Measurements from ENCODE around the gene VMP1.

DNA sequence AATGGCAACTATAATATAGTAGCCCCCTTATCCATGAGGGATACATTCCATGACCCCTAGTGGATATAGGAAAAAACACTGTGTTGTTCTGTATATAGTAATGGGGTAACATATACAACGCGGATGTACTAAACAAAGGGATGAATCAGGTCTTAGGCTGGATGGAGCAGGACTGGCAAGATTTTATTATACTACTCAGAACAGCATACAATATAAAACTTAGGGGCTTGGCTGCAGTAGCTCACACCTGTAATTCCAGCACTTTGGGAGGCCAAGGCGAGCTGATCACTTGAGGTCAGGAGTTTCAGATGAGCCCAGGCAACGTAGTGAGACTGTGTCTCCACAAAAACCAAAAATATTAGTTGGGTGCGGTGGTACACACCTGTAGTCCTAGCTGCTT lies 26.8 kb downstream of the VMP1 start:
- TF ChIP-seq EZH2 (IDR thresholded peaks at IDR 0.05; ENCODE audit: borderline replicate concordance, low read depth, low read length, severe bottlenecking) = no peak
- TF ChIP-seq, protein P1, sequence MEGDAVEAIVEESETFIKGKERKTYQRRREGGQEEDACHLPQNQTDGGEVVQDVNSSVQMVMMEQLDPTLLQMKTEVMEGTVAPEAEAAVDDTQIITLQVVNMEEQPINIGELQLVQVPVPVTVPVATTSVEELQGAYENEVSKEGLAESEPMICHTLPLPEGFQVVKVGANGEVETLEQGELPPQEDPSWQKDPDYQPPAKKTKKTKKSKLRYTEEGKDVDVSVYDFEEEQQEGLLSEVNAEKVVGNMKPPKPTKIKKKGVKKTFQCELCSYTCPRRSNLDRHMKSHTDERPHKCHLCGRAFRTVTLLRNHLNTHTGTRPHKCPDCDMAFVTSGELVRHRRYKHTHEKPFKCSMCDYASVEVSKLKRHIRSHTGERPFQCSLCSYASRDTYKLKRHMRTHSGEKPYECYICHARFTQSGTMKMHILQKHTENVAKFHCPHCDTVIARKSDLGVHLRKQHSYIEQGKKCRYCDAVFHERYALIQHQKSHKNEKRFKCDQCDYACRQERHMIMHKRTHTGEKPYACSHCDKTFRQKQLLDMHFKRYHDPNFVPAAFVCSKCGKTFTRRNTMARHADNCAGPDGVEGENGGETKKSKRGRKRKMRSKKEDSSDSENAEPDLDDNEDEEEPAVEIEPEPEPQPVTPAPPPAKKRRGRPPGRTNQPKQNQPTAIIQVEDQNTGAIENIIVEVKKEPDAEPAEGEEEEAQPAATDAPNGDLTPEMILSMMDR (IDR thresholded peaks at IDR 0.05; ENCODE audit: borderline replicate concordance, extremely low read depth, low read length, poor library complexity, severe bottlenecking) = no peak
